Esophagus muscularis mucosa (tissue), 4 donors: ENCODE measurements around the gene RASAL2. TPM values are rescaled to one million over a fixed set of nuclear protein-coding genes. Genes with fewer than 3 reads are reported as not detected.

Experiments
- DNase-seq: peaks from one replicate; pipeline ENCODE4 v3.0.0-alpha.2; 2017; ENCODE audit errors: extremely low spot score
- H3K27ac ChIP-seq, 4 donors: fragments of 200-600 bp; sonication (generic); replicated peaks in 1 of 4; 1 replicate in 3 of 4; 2 replicates in 1 of 4; pipeline ENCODE4 v1.5.1; 2016 to 2019; ENCODE audit warnings: mild to moderate bottlenecking in 1 of 4
- H3K27me3 ChIP-seq, 4 donors: fragments of 200-600 bp; sonication (generic); one replicate each; pipeline versions ENCODE4 v1.5.1 to v1.6.0; 2016 to 2019
- H3K36me3 ChIP-seq, 4 donors: fragments of 200-600 bp; sonication (generic); one replicate each; pipeline ENCODE4 v1.5.1; 2016 to 2019
- H3K4me1 ChIP-seq, 4 donors: fragments of 200-600 bp; sonication (generic); one replicate each; pipeline ENCODE4 v1.5.1; 2016 to 2019
- H3K4me3 ChIP-seq, 4 donors: fragments of 200-600 bp; sonication (generic); 1 replicate in 2 of 4; 2 replicates in 2 of 4; pipeline ENCODE4 v1.5.1; 2016 to 2019; ENCODE audit warnings: mild to moderate bottlenecking in 4 of 4, moderate library complexity in 1 of 4
- H3K9me3 ChIP-seq, 4 donors: fragments of 200-600 bp; sonication (generic); 1 replicate in 3 of 4; 2 replicates in 1 of 4; pipeline ENCODE4 v1.5.1; 2016 to 2019
- CTCF ChIP-seq, 3 experiments: fragments of 200-600 bp in 2 of 3; fragments of 450-650 bp in 1 of 3; sonication (generic) in 2 of 3; IDR thresholded peaks; one replicate each; pipeline ENCODE4 v1.5.1; 2017 to 2019; ENCODE audit warnings: antibody characterized with exemption in 3 of 3, mild to moderate bottlenecking in 2 of 3, moderate library complexity in 1 of 3
- EP300 ChIP-seq: sonication (generic); formaldehyde crosslinking; IDR thresholded peaks from one replicate; pipeline ENCODE4 v1.6.1; 2017; ENCODE audit warnings: antibody characterized with exemption
- POLR2A ChIP-seq: fragments of 450-650 bp; IDR thresholded peaks from one replicate; pipeline ENCODE4 v1.6.1; 2017; ENCODE audit warnings: antibody characterized with exemption, moderate library complexity, mild to moderate bottlenecking, low read depth
- POLR2AphosphoS5 ChIP-seq, 2 donors: sonication (generic); formaldehyde crosslinking; IDR thresholded peaks; one replicate each; pipeline ENCODE4 v1.6.1; 2017; ENCODE audit warnings: antibody characterized with exemption in 2 of 2
- WGBS: methylation state at CpG from one replicate; pipeline ENCODE4 v1.1.5; 2018; 5-methylcytosine and 5-hydroxymethylcytosine counted together
- intact Hi-C: fragments of 100-400 bp; cut with DNase I; formaldehyde crosslinking; loops from one replicate; pipeline ENCODE4 v1.15.1; 2023
- total RNA-seq, 4 donors: library from RNA; depleted of rRNA; stranded (reverse); fragments of >200 nt; gene quantifications; one replicate each; pipeline versions ENCODE4 v1.1.0 to v1.2.1, GENCODE V29; 2016

The RASAL2 gene
- total RNA-seq, 4 donors from 2014 or later, result 11.6 to 30.0 (median 22.3) TPM

- intact Hi-C loops, result no loop called here
- no peak for DNase-seq
- no peak for TF ChIP-seq POLR2A
- no peak for TF ChIP-seq CTCF (IDR thresholded peaks at IDR 0.05)
- TF ChIP-seq POLR2AphosphoS5 (IDR thresholded peaks at IDR 0.05), result no peak
- no peak for TF ChIP-seq EP300
- H3K9me3 ChIP-seq, result no peaks in the 10 kb centered on the region
- no peaks in the 10 kb centered on the region for H3K36me3 ChIP-seq
- peaks cover 8 to 15% (median 11%) of the 10 kb centered on the region in 4 donors for H3K4me1 ChIP-seq
- no peak overlapping the region for H3K4me3 ChIP-seq
- H3K27me3 ChIP-seq, result no peaks in the 10 kb centered on the region
- 49% methylated on average over 2 of the region's 2 CpGs for WGBS
- no peak overlapping the region for H3K27ac ChIP-seq
Measured at GRCh38 chr1:178407215-178407614, 313.3 kb downstream of the RASAL2 start.

- Histone ChIP-seq H3K4me3 (no peak overlapping the region), H3K27ac (no peak overlapping the region), H3K27me3 (no peaks in the 10 kb centered on the region), H3K9me3 (no peaks in the 10 kb centered on the region), H3K4me1 (peaks cover 8 to 15% (median 11%) of the 10 kb centered on the region in 4 donors), H3K36me3 (no peaks in the 10 kb centered on the region)
- 25% methylated on average over 4 of the region's 4 CpGs for WGBS
- intact Hi-C loops, result no loop called here
- TF ChIP-seq CTCF (IDR thresholded peaks at IDR 0.05) (no peak), POLR2AphosphoS5 (IDR thresholded peaks at IDR 0.05) (no peak), EP300 (no peak), POLR2A (no peak)
- DNase-seq, result no peak
Measured at GRCh38 chr1:178407655-178408054, 313.8 kb downstream of the RASAL2 start.

GRCh38 chr1:178408871-178409270, 315.0 kb downstream of the RASAL2 start:
- no peaks in the 10 kb centered on the region for H3K27me3 ChIP-seq
- no peaks in the 10 kb centered on the region for H3K36me3 ChIP-seq
- H3K9me3 ChIP-seq, result no peaks in the 10 kb centered on the region
- 77% methylated on average over 2 of the region's 2 CpGs for WGBS
- DNase-seq, result no peak
- peaks cover 8 to 15% (median 11%) of the 10 kb centered on the region in 4 donors for H3K4me1 ChIP-seq
- intact Hi-C loops, result no loop called here
- TF ChIP-seq POLR2A (no peak), POLR2AphosphoS5 (IDR thresholded peaks at IDR 0.05) (no peak), CTCF (IDR thresholded peaks at IDR 0.05) (no peak), EP300 (no peak)
- H3K4me3 ChIP-seq, result no peak overlapping the region
- no peak overlapping the region for H3K27ac ChIP-seq

GRCh38 chr1:178409541-178409940, 315.6 kb downstream of the RASAL2 start:
- WGBS, result 100% methylated on average over 2 of the region's 2 CpGs
- Histone ChIP-seq H3K4me3 (no peak overlapping the region), H3K4me1 (peaks cover 8 to 15% (median 11%) of the 10 kb centered on the region in 4 donors), H3K27ac (no peak overlapping the region), H3K36me3 (no peaks in the 10 kb centered on the region), H3K9me3 (no peaks in the 10 kb centered on the region), H3K27me3 (no peaks in the 10 kb centered on the region)
- intact Hi-C loops, result no loop called here
- no peak for DNase-seq
- no peak for TF ChIP-seq POLR2A
- no peak for TF ChIP-seq EP300
- no peak for TF ChIP-seq POLR2AphosphoS5 (IDR thresholded peaks at IDR 0.05)
- no peak for TF ChIP-seq CTCF (IDR thresholded peaks at IDR 0.05)

- intact Hi-C loops, result no loop called here
- Histone ChIP-seq H3K36me3 (no peaks in the 10 kb centered on the region), H3K27ac (no peak overlapping the region), H3K4me1 (peaks cover 8 to 15% (median 11%) of the 10 kb centered on the region in 4 donors), H3K9me3 (no peaks in the 10 kb centered on the region), H3K27me3 (no peaks in the 10 kb centered on the region), H3K4me3 (no peak overlapping the region)
- 75% methylated on average over 7 of the region's 7 CpGs for WGBS
- no peak for DNase-seq
- TF ChIP-seq CTCF (IDR thresholded peaks at IDR 0.05) (no peak), POLR2A (no peak), POLR2AphosphoS5 (IDR thresholded peaks at IDR 0.05) (no peak), EP300 (no peak)
Measured at GRCh38 chr1:178411756-178412399, 318.0 kb downstream of the RASAL2 start.
